AG10803 (cell line): ENCODE measurements around the gene NOSTRIN.

Experiments used
- DNase-seq: peaks from one replicate; pipeline ENCODE4 v3.0.0; 2010; ENCODE audit warnings: low read depth
- H3K4me3 ChIP-seq: 2 replicates; pipeline ENCODE4 v1.5.1; 2011; ENCODE audit warnings: mild to moderate bottlenecking, low read length, control low read depth
- CTCF ChIP-seq: conservative IDR thresholded peaks from 2 replicates; pipeline ENCODE4 v1.5.1; 2011; ENCODE audit warnings: mild to moderate bottlenecking, low read length, control low read depth, inconsistent platforms

NOSTRIN gene

GRCh38 chr2:168819050-168819715 is 16.7 kb downstream of the NOSTRIN start:
- no peak for TF ChIP-seq CTCF
- peak; percentile 5 for DNase-seq
- H3K4me3 ChIP-seq = peak overlapping the region; percentile 15

- no peak for DNase-seq
These were observed 17.5 kb downstream of the NOSTRIN start for GRCh38 chr2:168819829-168820489.

GRCh38 chr2:168821577-168821976 is 19.1 kb downstream of the NOSTRIN start:
- DNase-seq = no peak
- TF ChIP-seq CTCF = no peak
- no peak overlapping the region for H3K4me3 ChIP-seq

More at GRCh38 chr2:168819829-168820489, 17.5 kb downstream of the NOSTRIN start:
- H3K4me3 ChIP-seq = no peak overlapping the region
- TF ChIP-seq CTCF = no peak

- no peak for TF ChIP-seq CTCF
- no peak overlapping the region for H3K4me3 ChIP-seq
- no peak for DNase-seq
These were observed 19.6 kb downstream of the NOSTRIN start for GRCh38 chr2:168821992-168822391.

GRCh38 chr2:168825126-168825525 is 22.7 kb downstream of the NOSTRIN start:
- DNase-seq = no peak
- no peak overlapping the region for H3K4me3 ChIP-seq
- no peak for TF ChIP-seq CTCF

- no peak overlapping the region for H3K4me3 ChIP-seq
- no peak for DNase-seq
- TF ChIP-seq CTCF = no peak
These were observed 28.5 kb downstream of the NOSTRIN start for GRCh38 chr2:168830958-168831357.

- DNase-seq = no peak
- no peak overlapping the region for H3K4me3 ChIP-seq
- TF ChIP-seq CTCF = no peak
These were observed 29.2 kb downstream of the NOSTRIN start for GRCh38 chr2:168831662-168832061.
